A549 treated with DMSO at 1 μM for 4 hours (cell line): ENCODE results near the gene RACK1. TPM values are rescaled to one million over a fixed set of nuclear protein-coding genes. Genes with fewer than 3 reads are reported as not detected.

Experiments
- total RNA-seq: library from RNA; stranded (reverse); fragments of 200-300 nt; extraction: Qiagen RNA extraction; gene quantifications from 5 replicates; pipeline ENCODE4 v1.2.3, GENCODE V29; 2022; ENCODE audit warnings: low read depth

RACK1 gene
- total RNA-seq, result 3,029 to 4,315 TPM (median 3,357 TPM) in 5 replicates

GRCh38 chr5:181243564-181244343 is at the start of gene RACK1:
TSS of gene RACK1 (minus strand) at chr5:181243906. CDS start at chr5:181243800, 106 bp downstream.

DNA sequence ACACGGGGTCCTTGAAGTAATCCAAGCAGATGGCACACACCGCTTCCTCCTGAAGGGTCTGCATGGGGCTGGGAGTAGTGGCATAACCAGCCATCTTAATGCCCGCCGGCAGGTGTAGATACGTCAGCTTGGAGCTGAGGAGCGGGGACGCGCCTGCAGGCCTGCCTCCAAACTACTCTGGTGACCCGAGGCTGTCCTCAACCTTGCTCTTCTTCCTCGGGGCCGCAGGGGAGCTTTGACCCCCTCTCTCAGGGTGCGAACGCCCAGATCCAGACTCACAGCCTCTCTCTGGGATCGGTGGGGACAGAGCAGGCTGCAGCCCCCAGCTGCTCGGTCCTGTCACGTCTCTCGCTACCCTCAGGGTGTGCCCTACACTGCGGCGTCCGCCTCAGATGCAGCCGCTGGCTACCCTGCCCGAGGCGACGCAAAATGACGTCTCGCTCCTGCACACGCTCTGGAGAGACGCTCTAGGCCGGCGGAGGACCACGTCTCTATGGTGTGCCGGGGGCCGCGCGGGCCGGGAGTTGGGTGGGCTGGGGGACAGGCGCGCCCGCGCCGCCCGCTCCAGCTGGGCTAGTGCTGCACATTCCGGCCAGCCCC is 17.1 kb upstream of the RACK1 start, which contains the start of gene TRIM52:
Gene TRIM52, minus strand, starts transcription at position 424 of the 600 bp plus-strand sequence. Its CDS starts 330 bp downstream, at position 94.

DNA sequence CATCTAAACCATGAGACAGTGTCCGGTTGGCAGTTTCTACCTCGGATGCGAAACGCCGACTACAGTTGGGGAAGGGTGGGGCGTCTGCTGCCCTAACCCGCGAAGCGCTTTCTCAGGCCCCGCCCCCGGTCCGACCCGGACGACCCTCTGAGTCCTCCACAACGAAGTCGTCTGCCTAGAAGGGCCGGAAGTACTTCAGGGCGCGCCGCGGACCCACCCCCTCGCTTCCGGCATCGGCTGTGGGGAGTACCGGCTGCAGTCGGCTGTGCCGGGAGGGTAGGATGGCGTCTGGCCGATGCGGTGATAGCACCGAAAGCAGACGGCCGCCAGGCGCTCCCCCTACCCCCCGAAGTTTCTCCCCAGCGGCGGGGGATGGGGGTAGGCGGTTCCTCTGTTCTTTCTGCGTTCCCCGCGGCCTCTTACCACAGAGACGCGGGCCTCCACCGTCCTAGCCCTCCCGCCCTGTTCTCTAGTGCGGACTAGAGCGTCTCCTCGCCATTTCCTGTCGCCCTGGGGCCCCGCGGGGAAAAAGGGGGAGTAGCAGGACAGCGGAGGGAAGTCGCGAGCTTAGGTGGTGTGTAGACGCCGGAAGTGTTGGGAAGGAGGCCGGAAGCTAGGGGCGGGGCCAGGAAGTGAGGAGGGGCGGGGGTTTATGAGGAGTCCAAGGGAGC is 20.5 kb downstream of the RACK1 start, which contains the start of gene TRIM41:
Gene TRIM41, plus strand, starts transcription at position 224 of the 671 bp plus-strand sequence. CDS start 719 bp downstream, outside the sequence.

DNA sequence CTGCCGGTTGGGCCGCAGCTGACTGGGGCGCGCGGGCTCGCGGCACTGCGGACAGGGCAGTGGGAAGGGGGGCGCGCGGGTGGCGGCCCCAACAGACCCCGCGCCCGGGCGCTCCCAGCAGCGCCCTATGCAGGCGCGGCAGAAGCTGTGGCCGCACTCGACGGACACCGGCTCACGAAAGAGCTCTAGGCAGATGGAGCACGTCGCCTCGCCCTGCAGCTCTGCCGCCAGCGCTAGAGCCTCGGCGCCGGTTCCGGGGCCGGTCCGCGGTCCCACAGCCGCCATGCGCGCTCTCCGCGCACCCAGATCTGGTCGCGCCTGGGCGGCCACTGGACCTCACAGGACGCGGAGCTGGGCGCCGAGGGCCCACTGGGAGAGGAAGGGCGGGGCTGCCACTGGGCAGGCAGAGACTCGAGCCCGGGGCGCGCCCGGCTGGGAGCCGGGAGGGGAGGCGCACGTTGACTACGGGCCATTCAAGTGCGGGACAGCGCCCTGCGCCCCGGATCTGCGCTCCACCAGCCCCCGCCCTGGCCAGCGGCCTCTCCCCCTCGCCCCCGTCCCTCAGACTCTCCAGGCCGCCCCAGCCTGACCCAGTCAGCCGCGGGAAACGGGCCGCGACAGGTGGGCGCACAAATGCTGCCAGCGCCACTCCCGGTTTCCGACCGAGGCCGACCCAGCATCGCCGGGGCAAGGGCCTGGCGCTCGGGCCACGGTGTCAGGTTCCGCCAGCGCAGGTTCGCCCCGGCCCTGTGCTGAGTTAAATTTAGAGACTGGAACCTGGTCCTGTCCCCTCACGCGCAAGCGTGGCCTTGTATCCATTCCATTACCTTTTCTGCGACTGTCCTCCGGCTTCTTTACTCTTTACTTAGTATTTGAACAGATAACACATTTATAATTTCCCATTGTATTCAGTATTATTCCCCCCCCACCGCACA is 38.6 kb downstream of the RACK1 start, which contains the start of gene TRIM7:
Gene TRIM7, minus strand, starts transcription at position 371 of the 935 bp plus-strand sequence. Its CDS starts 86 bp downstream, at position 285.

Other genes starting within 250 kb of the RACK1 start
- 0.81 to 1.4 TPM (median 0.87 TPM) in 5 replicates for gene BTNL9, start 203.6 kb downstream of the RACK1 start, total RNA-seq
- not detected in 5 replicates for gene OR2V1, start 112.7 kb downstream of the RACK1 start, total RNA-seq
- not detected in 5 replicates for gene OR2V2, start 96.3 kb downstream of the RACK1 start, total RNA-seq
- gene TRIM7, start 38.7 kb downstream of the RACK1 start, total RNA-seq, result 26.8 to 44.6 TPM (median 39.3 TPM) in 5 replicates
- gene TRIM41, start 20.6 kb downstream of the RACK1 start, total RNA-seq, result 22.2 to 31.2 TPM (median 27.6 TPM) in 5 replicates
- 6.5 to 8.6 TPM (median 7.6 TPM) in 5 replicates for gene TRIM52, start 17.2 kb upstream of the RACK1 start, total RNA-seq
- not detected in 5 replicates for gene OR4F3, start 123.4 kb upstream of the RACK1 start, total RNA-seq